Activated T-cell treated with anti-CD3 and anti-CD28 coated beads, Interleukin-2, amount 50 U/mL, for 24 hours (primary cell): Measurements from ENCODE around the gene ZSWIM3.
A peak's percentile ranks its signal among the peaks of the same experiment; 100 is the strongest.

Experiments
- DNase-seq: peaks from one replicate; pipeline ENCODE4 v3.0.0-alpha.2; 2020
- H3K27ac Mint-ChIP-seq: 2 replicates; pipeline ENCODE4 v1.8.0; 2020; ENCODE audit warnings: mild to moderate bottlenecking, mixed read lengths
- H3K27me3 Mint-ChIP-seq: 2 replicates; pipeline ENCODE4 v1.8.0; 2020; ENCODE audit warnings: mixed read lengths
- H3K36me3 Mint-ChIP-seq: 2 replicates; pipeline ENCODE4 v1.8.0; 2020; ENCODE audit warnings: low read depth, mixed read lengths
- H3K4me1 Mint-ChIP-seq: 2 replicates; pipeline ENCODE4 v1.8.0; 2020; ENCODE audit warnings: low read depth, mixed read lengths
- H3K4me3 Mint-ChIP-seq: 2 replicates; pipeline ENCODE4 v1.8.0; 2020; ENCODE audit warnings: mild to moderate bottlenecking, moderate library complexity, mixed read lengths
- H3K9me3 Mint-ChIP-seq: 2 replicates; pipeline ENCODE4 v1.8.0; 2020; ENCODE audit warnings: mixed read lengths

Gene ZSWIM3

GRCh38 chr20:45857114-45857881 is at the start of gene ZSWIM3, which contains the start of gene ACOT8:
ZSWIM3 (plus strand) TSS chr20:45857614; CDS start chr20:45857826, 212 bp downstream.
ACOT8 (minus strand) TSS chr20:45857392; CDS start chr20:45857315, 77 bp downstream.
- no peaks in the 10 kb centered on the region for H3K9me3 Mint-ChIP-seq
- peaks cover 55% of the 10 kb centered on the region for H3K4me1 Mint-ChIP-seq
- peak; percentile 85 for DNase-seq
- peak within 1 kb of the TSS; percentile 97 for H3K4me3 Mint-ChIP-seq
- no peaks in the 10 kb centered on the region for H3K27me3 Mint-ChIP-seq
- H3K27ac Mint-ChIP-seq, result peak within 1 kb of the TSS; percentile 99
- H3K36me3 Mint-ChIP-seq, result peaks cover 43% of the 10 kb centered on the region

DNA sequence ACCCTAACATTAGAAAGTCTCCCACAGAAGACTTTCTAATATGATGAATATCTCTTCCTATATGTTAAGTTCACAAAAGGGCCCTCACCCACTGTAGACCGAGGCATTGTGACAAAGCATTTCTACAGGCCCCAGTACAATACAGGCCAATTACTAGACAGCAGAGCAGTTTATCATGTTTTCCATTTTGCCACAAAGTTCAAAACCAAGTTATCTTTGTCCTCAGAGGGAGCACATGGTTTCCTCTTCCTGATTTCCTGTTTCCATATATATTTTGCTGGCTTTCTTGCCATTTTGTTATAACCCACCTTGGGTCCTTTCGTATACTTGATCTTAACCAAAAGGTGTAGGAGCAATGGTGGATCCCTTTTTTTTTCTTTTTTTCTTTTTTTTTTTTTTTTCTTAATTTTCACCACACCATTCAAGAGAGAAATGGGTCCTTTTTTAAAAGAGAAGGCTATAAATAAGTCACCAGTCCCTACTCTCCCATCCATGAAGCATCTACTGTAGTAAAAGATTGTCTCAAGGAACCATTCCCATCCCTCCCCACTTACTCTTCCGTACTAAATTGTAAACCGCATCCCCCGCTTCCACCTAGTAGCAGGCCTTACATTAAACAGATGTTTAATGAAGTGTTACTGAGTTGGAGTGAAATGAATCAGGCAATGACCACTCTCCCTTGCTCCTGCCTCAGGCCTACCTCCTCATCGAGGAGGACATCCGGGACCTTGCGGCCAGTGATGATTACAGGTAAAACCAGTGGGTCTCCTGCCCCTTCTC is 47.0 kb upstream of the ZSWIM3 start:
- H3K27ac Mint-ChIP-seq, result peak overlapping the region; percentile 54
- peaks cover 20% of the 10 kb centered on the region for H3K4me1 Mint-ChIP-seq
- DNase-seq, result no peak
- H3K27me3 Mint-ChIP-seq, result no peaks in the 10 kb centered on the region
- no peaks in the 10 kb centered on the region for H3K9me3 Mint-ChIP-seq
- H3K4me3 Mint-ChIP-seq, result no peak overlapping the region
- peaks cover 94% of the 10 kb centered on the region for H3K36me3 Mint-ChIP-seq

- peak; percentile 91 for DNase-seq
- no peaks in the 10 kb centered on the region for H3K9me3 Mint-ChIP-seq
- H3K27ac Mint-ChIP-seq, result peak within 1 kb of the TSS; percentile 89
- H3K4me3 Mint-ChIP-seq, result peak within 1 kb of the TSS; percentile 97
- H3K27me3 Mint-ChIP-seq, result no peaks in the 10 kb centered on the region
- H3K4me1 Mint-ChIP-seq, result peaks cover 23% of the 10 kb centered on the region
- H3K36me3 Mint-ChIP-seq, result peaks cover 93% of the 10 kb centered on the region
Measured at GRCh38 chr20:45812157-45813005, 45.0 kb upstream of the ZSWIM3 start, which contains the start of gene UBE2C. UBE2C (plus strand) TSS chr20:45812644; CDS start chr20:45812696, 52 bp downstream.

DNA sequence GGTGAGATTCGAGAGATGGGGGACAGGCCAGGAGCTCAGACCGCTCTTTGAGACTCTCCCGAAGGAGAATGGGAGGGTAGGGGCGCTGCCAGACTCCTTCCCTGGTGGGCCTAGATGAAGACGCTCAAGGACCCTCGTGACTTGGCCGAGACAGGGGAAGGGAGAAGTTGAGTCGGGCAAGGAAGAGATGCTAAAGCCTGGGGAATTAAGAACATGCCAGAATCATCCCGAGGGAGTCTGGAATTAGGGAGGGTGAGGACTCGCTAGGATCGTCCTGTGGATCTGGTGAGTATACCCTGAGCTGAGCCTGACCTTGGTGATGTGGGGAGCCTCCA is 44.4 kb upstream of the ZSWIM3 start:
- Mint-ChIP-seq H3K27me3 (no peaks in the 10 kb centered on the region), H3K27ac (peak overlapping the region; percentile 89), H3K36me3 (peaks cover 92% of the 10 kb centered on the region), H3K4me3 (peak overlapping the region; percentile 97), H3K9me3 (no peaks in the 10 kb centered on the region), H3K4me1 (peaks cover 23% of the 10 kb centered on the region)
- DNase-seq, result no peak

DNA sequence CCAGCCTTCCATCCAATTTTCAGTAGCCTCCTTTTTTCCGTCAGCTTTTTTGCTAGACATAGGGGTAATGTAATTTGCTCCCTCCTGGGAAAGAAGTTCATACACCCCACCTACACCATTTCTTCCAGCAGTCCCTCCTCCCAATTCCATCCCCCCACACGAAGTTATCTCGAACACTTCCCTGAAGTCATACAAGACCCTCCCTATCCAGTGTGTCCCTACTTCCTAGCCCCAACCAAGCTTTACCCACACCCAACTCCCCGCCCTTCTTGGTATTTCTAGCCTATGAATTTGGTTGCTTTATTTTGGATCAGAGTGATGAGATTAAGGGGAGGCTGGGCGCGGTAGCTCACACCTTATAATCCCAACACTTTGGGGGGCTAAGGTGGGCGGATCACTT is 43.9 kb upstream of the ZSWIM3 start:
- peak overlapping the region; percentile 97 for H3K4me3 Mint-ChIP-seq
- H3K9me3 Mint-ChIP-seq, result no peaks in the 10 kb centered on the region
- no peak for DNase-seq
- H3K4me1 Mint-ChIP-seq, result peaks cover 23% of the 10 kb centered on the region
- peaks cover 88% of the 10 kb centered on the region for H3K36me3 Mint-ChIP-seq
- H3K27me3 Mint-ChIP-seq, result no peaks in the 10 kb centered on the region
- peak overlapping the region; percentile 89 for H3K27ac Mint-ChIP-seq

GRCh38 chr20:45814314-45814713 is 43.1 kb upstream of the ZSWIM3 start:
- Mint-ChIP-seq H3K27me3 (no peaks in the 10 kb centered on the region), H3K36me3 (peaks cover 80% of the 10 kb centered on the region), H3K27ac (no peak overlapping the region), H3K9me3 (no peaks in the 10 kb centered on the region), H3K4me3 (peak overlapping the region; percentile 3), H3K4me1 (peaks cover 23% of the 10 kb centered on the region)
- no peak for DNase-seq

DNA sequence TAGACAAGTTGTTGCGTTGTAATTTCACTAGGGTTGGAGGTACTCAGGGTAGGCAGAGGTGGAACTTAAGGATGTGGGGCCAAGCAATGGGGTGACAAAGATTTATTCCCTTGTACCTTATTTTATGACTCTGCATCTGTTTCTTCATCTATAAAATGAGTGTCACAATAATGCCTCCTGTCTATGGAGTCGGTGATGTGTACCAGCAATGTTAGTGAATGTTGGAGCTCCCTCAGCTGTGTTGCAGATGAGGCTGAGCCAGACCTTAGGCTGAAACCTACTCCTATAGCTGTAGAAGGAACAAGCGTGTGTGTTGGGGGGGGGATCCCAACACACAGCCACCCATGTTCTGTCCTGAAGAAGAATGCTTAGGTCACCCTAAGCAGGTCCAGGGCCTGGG is 40.5 kb upstream of the ZSWIM3 start:
- peaks cover 18% of the 10 kb centered on the region for H3K4me1 Mint-ChIP-seq
- DNase-seq, result no peak
- H3K27me3 Mint-ChIP-seq, result peaks cover 8% of the 10 kb centered on the region
- no peak overlapping the region for H3K27ac Mint-ChIP-seq
- no peak overlapping the region for H3K4me3 Mint-ChIP-seq
- H3K9me3 Mint-ChIP-seq, result no peaks in the 10 kb centered on the region
- H3K36me3 Mint-ChIP-seq, result peaks cover 54% of the 10 kb centered on the region

- Mint-ChIP-seq H3K9me3 (no peaks in the 10 kb centered on the region), H3K36me3 (peaks cover 48% of the 10 kb centered on the region), H3K27me3 (peaks cover 14% of the 10 kb centered on the region), H3K27ac (no peak overlapping the region), H3K4me3 (no peak overlapping the region), H3K4me1 (peaks cover 17% of the 10 kb centered on the region)
- DNase-seq, result no peak
Measured at GRCh38 chr20:45817376-45818194, 39.8 kb upstream of the ZSWIM3 start.

- peaks cover 42% of the 10 kb centered on the region for H3K36me3 Mint-ChIP-seq
- no peak overlapping the region for H3K27ac Mint-ChIP-seq
- peaks cover 15% of the 10 kb centered on the region for H3K4me1 Mint-ChIP-seq
- H3K27me3 Mint-ChIP-seq, result peaks cover 21% of the 10 kb centered on the region
- H3K4me3 Mint-ChIP-seq, result no peak overlapping the region
- DNase-seq, result no peak
- no peaks in the 10 kb centered on the region for H3K9me3 Mint-ChIP-seq
Measured at GRCh38 chr20:45818239-45818638, 39.2 kb upstream of the ZSWIM3 start.

DNA sequence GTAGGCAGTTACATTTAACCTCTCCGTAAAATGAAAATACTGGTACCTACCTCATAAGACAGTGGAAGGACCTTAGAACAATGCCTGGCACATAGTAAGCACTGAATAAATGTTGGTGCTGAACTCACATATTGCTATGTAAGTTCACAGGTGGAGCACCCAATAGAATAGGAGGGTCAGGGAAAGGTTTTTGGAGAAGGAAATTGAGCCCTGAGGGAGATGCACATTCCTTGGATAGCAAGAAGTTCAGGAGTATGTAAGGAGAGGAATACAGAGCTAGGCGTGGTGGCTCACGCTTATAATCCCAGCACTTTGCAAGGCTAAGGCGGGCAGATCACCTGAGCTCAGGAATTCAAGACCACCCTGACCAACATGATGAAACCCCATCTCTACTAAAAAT is 37.9 kb upstream of the ZSWIM3 start:
- peaks cover 19% of the 10 kb centered on the region for H3K4me1 Mint-ChIP-seq
- H3K36me3 Mint-ChIP-seq, result peaks cover 32% of the 10 kb centered on the region
- H3K27me3 Mint-ChIP-seq, result peaks cover 33% of the 10 kb centered on the region
- H3K27ac Mint-ChIP-seq, result no peak overlapping the region
- no peaks in the 10 kb centered on the region for H3K9me3 Mint-ChIP-seq
- no peak for DNase-seq
- H3K4me3 Mint-ChIP-seq, result no peak overlapping the region

- Mint-ChIP-seq H3K4me3 (no peak overlapping the region), H3K4me1 (peaks cover 18% of the 10 kb centered on the region), H3K27ac (no peak overlapping the region), H3K9me3 (no peaks in the 10 kb centered on the region), H3K27me3 (peaks cover 38% of the 10 kb centered on the region), H3K36me3 (peaks cover 9% of the 10 kb centered on the region)
- no peak for DNase-seq
Measured at GRCh38 chr20:45821947-45822346, 35.5 kb upstream of the ZSWIM3 start.

DNA sequence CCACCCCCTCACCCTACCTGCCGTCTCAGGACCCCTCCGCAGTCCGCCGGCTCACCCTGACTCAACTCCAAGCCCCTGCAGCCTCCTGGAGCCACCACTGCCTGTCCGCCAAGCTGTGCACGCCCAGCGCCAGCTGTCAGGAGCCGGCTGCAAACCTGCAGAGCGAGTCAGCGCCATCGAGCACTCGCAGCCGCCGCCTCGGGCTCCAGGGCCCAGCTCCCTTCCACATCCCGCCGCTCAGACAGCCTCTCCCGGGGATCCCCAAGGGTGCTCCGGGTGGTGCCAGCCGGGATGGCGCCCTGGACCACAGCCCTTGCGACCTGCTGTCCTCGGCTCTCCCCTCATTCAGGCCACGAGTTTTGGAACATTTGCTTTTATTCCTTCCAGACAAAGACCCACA is 34.6 kb upstream of the ZSWIM3 start:
- Mint-ChIP-seq H3K36me3 (peaks cover under 1% of the 10 kb centered on the region), H3K27me3 (peaks cover 38% of the 10 kb centered on the region), H3K9me3 (no peaks in the 10 kb centered on the region), H3K4me3 (no peak overlapping the region), H3K27ac (no peak overlapping the region), H3K4me1 (peaks cover 18% of the 10 kb centered on the region)
- no peak for DNase-seq

GRCh38 chr20:45823949-45824835 is 33.2 kb upstream of the ZSWIM3 start:
- Mint-ChIP-seq H3K4me3 (peak overlapping the region; percentile 53), H3K9me3 (no peaks in the 10 kb centered on the region), H3K27ac (peak overlapping the region; percentile 59), H3K27me3 (peaks cover 38% of the 10 kb centered on the region), H3K36me3 (no peaks in the 10 kb centered on the region), H3K4me1 (peaks cover 18% of the 10 kb centered on the region)
- peak; percentile 67 for DNase-seq
